IgD-negative memory B cell (primary cell): Measurements from ENCODE around the gene ATP4B. TPM values are rescaled to one million over a fixed set of nuclear protein-coding genes. Genes with fewer than 3 reads are reported as not detected.

ENCODE experiments used
- H3K27ac Mint-ChIP-seq, 3 donors: one replicate each; pipeline ENCODE4 v1.8.0; 2020 to 2022; ENCODE audit warnings: mild to moderate bottlenecking in 3 of 3, mixed read lengths in 3 of 3, moderate library complexity in 1 of 3
- H3K27me3 Mint-ChIP-seq: one replicate; pipeline ENCODE4 v1.8.0; 2021; ENCODE audit warnings: mixed read lengths
- H3K36me3 Mint-ChIP-seq: one replicate; pipeline ENCODE4 v1.8.0; 2020; ENCODE audit warnings: mild to moderate bottlenecking, mixed read lengths
- H3K4me1 Mint-ChIP-seq, 3 donors: one replicate each; pipeline ENCODE4 v1.8.0; 2020 to 2022; ENCODE audit warnings: mixed read lengths in 3 of 3, mild to moderate bottlenecking in 1 of 3
- H3K4me3 Mint-ChIP-seq, 4 donors: one replicate each; pipeline ENCODE4 v1.8.0; 2020 to 2022; ENCODE audit warnings: mild to moderate bottlenecking in 4 of 4, mixed read lengths in 4 of 4, moderate library complexity in 3 of 4
- H3K9me3 Mint-ChIP-seq, 3 donors: one replicate each; pipeline ENCODE4 v1.8.0; 2020 to 2021; ENCODE audit warnings: mixed read lengths in 3 of 3, mild to moderate bottlenecking in 1 of 3
- polyA plus RNA-seq: library from polyadenylated mRNA; unstranded; fragments of 300-500 nt; fragmentation: Illumina TruSeq; gene quantifications from one replicate; pipeline ENCODE4 v1.2.3, GENCODE V29; 2021

ATP4B gene
- polyA plus RNA-seq, 1 donor from 2014 or later, result not detected

DNA sequence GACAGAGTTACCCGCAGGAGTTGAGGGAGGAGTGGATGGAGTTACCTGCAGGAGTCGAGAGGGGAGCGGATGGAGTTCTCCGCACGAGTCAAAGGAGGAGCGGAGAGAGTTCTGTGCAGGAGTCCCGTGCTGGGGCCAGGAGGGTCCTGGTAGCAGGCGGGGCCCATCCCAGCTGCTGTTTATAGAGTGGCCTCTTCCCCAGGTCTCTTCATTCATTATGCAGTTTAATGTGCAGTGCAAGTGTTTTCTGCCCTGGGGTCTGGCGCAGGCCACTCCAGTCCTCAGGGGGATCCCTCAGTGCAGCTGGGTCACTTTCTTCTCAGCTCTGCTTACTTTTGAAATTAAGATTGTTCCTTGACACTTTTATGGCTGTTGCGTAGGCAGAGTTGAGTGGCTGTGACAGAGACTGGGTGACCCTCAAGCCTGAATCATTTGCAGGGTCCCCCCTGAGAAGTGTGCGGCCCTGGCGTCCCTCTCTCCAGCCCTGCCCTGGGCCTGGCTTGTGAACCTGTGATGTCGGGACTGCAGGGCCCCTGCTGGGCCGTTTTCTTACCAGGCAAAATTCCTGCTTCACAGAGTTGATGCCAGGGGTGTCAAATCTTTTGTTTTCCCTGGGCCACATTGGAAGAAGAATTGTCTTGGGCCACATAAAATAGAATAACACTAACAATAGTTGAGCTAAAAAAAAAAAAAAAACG lies 55.6 kb downstream of the ATP4B start:
- Mint-ChIP-seq H3K4me1 (peaks cover 4 to 9% (median 6%) of the 10 kb centered on the region in 3 donors), H3K27me3 (no peaks in the 10 kb centered on the region), H3K9me3 (no peaks in the 10 kb centered on the region), H3K36me3 (peaks cover 3% of the 10 kb centered on the region), H3K4me3 (no peak overlapping the region), H3K27ac (peak overlapping the region in 1 of 3 donors; percentile 48)

DNA sequence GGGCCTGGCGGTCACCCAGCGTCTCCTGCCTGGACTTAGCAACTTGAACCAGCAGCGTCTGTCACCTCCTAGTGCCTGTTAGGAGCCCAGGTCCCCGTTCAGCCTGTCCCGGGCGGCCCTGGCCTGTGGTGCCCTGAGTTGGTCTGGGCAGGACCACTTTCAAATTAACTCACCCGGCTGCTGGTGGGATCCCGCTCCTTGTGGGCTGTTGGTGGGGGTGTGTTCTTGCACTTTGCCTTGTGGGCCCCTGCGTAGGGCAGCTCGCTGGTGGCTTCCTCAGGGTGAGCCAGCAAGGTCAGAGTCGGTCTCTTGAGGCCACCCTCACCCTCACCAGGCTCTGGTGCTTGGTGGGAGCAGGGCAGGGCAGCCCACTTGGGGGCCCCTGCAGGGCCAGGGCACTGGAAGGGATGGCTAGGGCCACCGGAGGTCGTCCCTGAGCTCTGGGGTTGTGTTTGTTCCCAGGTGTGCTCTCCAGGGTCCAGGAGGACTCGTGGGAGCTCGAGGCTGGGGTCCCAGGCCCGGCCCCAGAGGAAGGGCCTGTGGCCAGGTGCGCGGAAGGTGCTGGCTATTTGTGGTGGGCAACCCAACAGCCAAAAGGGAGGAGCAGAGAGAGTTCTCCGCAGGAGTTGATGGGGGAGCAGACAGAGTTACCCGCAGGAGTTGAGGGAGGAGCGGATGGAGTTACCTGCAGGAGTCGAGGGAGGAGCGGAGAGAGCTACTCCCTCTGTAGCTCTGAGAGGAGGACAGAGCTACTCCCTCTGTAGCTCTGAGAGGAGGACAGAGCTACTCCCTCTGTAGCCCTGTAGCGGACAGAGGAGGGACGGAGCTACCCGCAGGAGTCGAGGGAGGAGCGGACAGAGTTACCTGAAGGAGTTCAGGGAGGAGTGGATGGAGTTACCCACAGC lies 56.6 kb downstream of the ATP4B start:
- Mint-ChIP-seq H3K27me3 (no peaks in the 10 kb centered on the region), H3K4me1 (peaks cover 4 to 6% (median 4%) of the 10 kb centered on the region in 3 donors), H3K4me3 (peak overlapping the region in 1 of 4 donors; percentile 43), H3K9me3 (no peaks in the 10 kb centered on the region), H3K36me3 (peaks cover 3% of the 10 kb centered on the region), H3K27ac (no peak overlapping the region)

DNA sequence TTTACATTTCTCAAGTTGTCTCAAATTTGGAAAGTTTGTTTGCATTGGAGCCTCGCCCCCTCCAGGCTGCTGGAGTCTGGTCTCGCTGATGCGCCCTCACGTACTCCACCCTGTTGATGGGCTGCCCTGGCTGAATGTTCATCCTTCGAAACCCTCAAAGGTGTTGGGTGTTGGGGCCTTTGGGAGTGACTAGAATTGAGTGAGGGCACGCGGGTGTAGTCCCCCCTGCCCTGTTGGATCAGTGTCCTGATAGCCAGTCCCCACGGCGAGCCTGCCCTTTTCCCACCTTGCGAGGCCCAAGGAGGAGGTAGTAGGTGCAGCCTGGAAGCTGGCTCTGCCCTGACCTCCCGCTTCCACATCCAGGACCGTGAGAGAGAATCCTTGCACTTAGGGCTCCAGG lies 58.6 kb downstream of the ATP4B start:
- Mint-ChIP-seq H3K4me3 (no peak overlapping the region), H3K27ac (no peak overlapping the region), H3K9me3 (no peaks in the 10 kb centered on the region), H3K4me1 (peaks cover 0 to 5% (median 3%) of the 10 kb centered on the region in 3 donors), H3K27me3 (no peaks in the 10 kb centered on the region), H3K36me3 (peaks cover 4% of the 10 kb centered on the region)

Other genes starting within 250 kb of the ATP4B start
- 0.19 TPM for gene ADPRHL1, start 204.7 kb downstream of the ATP4B start, polyA plus RNA-seq
- gene DCUN1D2, start 167.5 kb downstream of the ATP4B start, polyA plus RNA-seq, result 10.2 TPM
- gene TFDP1, start 73.4 kb downstream of the ATP4B start, polyA plus RNA-seq, result 66.9 TPM
- gene GRK1, start 9.0 kb upstream of the ATP4B start, polyA plus RNA-seq, result not detected
- 0.70 TPM for gene TMEM255B, start 101.0 kb upstream of the ATP4B start, polyA plus RNA-seq
- 0.60 TPM for gene GAS6, start 205.9 kb upstream of the ATP4B start, polyA plus RNA-seq